CD8-positive, alpha-beta memory T cell (primary cell): ENCODE measurements around the gene VGLL4. TPM values are rescaled to one million over a fixed set of nuclear protein-coding genes. Genes with fewer than 3 reads are reported as not detected.
"Not testable (repeated sequence)": the region's sequence is repeated elsewhere in the genome, so short reads cannot be mapped to it uniquely, and the experiment has no call there.

ENCODE experiments used
- CTCF ChIA-PET: fragments of 350-600 bp; sonication (Branson Sonifier 250); formaldehyde crosslinking; loops from one replicate; lab custom pipeline; 2021; ENCODE audit warnings: antibody characterized with exemption; lab: Charles Lee
- POLR2A ChIA-PET: fragments of 350-600 bp; sonication (Branson Sonifier 250); formaldehyde crosslinking; loops from one replicate; lab custom pipeline; 2021; ENCODE audit warnings: antibody characterized with exemption; lab: Charles Lee
- DNase-seq, 5 donors: peaks; one replicate each; pipeline versions ENCODE4 v3.0.0 to v3.0.0-alpha.2; 2020 to 2022; ENCODE audit warnings: mixed read lengths in 1 of 5
- H3K27ac ChIP-seq: one replicate; pipeline ENCODE4 v1.7.0; 2013; ENCODE audit warnings: low read depth, mild to moderate bottlenecking, low read length, moderate library complexity
- H3K27me3 ChIP-seq: 2 replicates; pipeline ENCODE4 v1.7.0; 2013; ENCODE audit warnings: low read length, mild to moderate bottlenecking; ENCODE audit not compliant: insufficient read depth, poor library complexity, severe bottlenecking
- H3K36me3 ChIP-seq: 2 replicates; pipeline ENCODE4 v1.7.0; 2013; ENCODE audit warnings: mild to moderate bottlenecking, low read length, moderate library complexity; ENCODE audit not compliant: insufficient read depth
- H3K4me1 ChIP-seq: 2 replicates; pipeline ENCODE4 v1.7.0; 2013; ENCODE audit warnings: mild to moderate bottlenecking, low read length, moderate library complexity; ENCODE audit not compliant: insufficient read depth
- H3K4me3 ChIP-seq: 2 replicates; pipeline ENCODE4 v1.7.0; 2013; ENCODE audit warnings: mild to moderate bottlenecking, low read length
- H3K9me3 ChIP-seq: 2 replicates; pipeline ENCODE4 v1.7.0; 2013; ENCODE audit warnings: mild to moderate bottlenecking, low read length
- H3K27ac Mint-ChIP-seq, 8 donors: one replicate each; pipeline ENCODE4 v1.8.0; 2020 to 2021; ENCODE audit warnings: mixed read lengths in 8 of 8, mild to moderate bottlenecking in 6 of 8, inconsistent platforms in 3 of 8, moderate library complexity in 3 of 8
- H3K27me3 Mint-ChIP-seq, 2 donors: one replicate each; pipeline ENCODE4 v1.8.0; 2020 to 2021; ENCODE audit warnings: mixed read lengths in 2 of 2, mild to moderate bottlenecking in 1 of 2, moderate library complexity in 1 of 2
- H3K36me3 Mint-ChIP-seq, 3 donors: one replicate each; pipeline ENCODE4 v1.8.0; 2020 to 2021; ENCODE audit warnings: mixed read lengths in 3 of 3, inconsistent platforms in 1 of 3, mild to moderate bottlenecking in 1 of 3
- H3K4me1 Mint-ChIP-seq, 3 donors: one replicate each; pipeline ENCODE4 v1.8.0; 2020 to 2021; ENCODE audit warnings: mixed read lengths in 3 of 3, inconsistent platforms in 1 of 3, mild to moderate bottlenecking in 1 of 3
- H3K4me3 Mint-ChIP-seq, 7 donors: one replicate each; pipeline ENCODE4 v1.8.0; 2020 to 2021; ENCODE audit warnings: mixed read lengths in 7 of 7, mild to moderate bottlenecking in 6 of 7, moderate library complexity in 4 of 7, inconsistent platforms in 2 of 7
- H3K9me3 Mint-ChIP-seq, 5 donors: one replicate each; pipeline ENCODE4 v1.8.0; 2020 to 2022; ENCODE audit warnings: mixed read lengths in 5 of 5, mild to moderate bottlenecking in 3 of 5, moderate library complexity in 2 of 5, inconsistent platforms in 1 of 5
- polyA plus RNA-seq: library from polyadenylated mRNA; unstranded; fragments of 300-500 nt; fragmentation: Illumina TruSeq; gene quantifications from one replicate; pipeline ENCODE4 v1.2.3, GENCODE V29; 2021
- total RNA-seq, 2 experiments: library from RNA; stranded (reverse); gene quantifications; one replicate each; pipeline ENCODE4 v1.2.3, GENCODE V29; 2021

Gene VGLL4
- total and polyA plus RNA-seq, 3 experiments from 2014 or later, result 29.9 to 40.5 (median 37.7) TPM

- CTCF ChIA-PET, result interaction anchor here (0.8 kb wide), 1 partner anchor 48 kb away, joined by 3 read pairs; no protein-coding TSS in a partner anchor
- DNase-seq, result no peak
- no peak overlapping the region for H3K4me3 ChIP-seq
- no peaks in the 10 kb centered on the region for H3K27me3 Mint-ChIP-seq
- peaks cover 16% of the 10 kb centered on the region for H3K36me3 ChIP-seq
- peaks cover 4% of the 10 kb centered on the region for H3K4me1 ChIP-seq
- peak overlapping the region in 3 of 8 donors; percentile 11 to 26 (median 11) for H3K27ac Mint-ChIP-seq
- no peaks in the 10 kb centered on the region for H3K9me3 Mint-ChIP-seq
- H3K4me3 Mint-ChIP-seq, result no peak overlapping the region
- no peaks in the 10 kb centered on the region for H3K9me3 ChIP-seq
- peaks cover 41 to 63% (median 46%) of the 10 kb centered on the region in 3 donors for H3K4me1 Mint-ChIP-seq
- no peaks in the 10 kb centered on the region for H3K27me3 ChIP-seq
- POLR2A ChIA-PET, result no interaction called here
- no peak overlapping the region for H3K27ac ChIP-seq
- peaks cover 17 to 53% (median 23%) of the 10 kb centered on the region in 3 donors for H3K36me3 Mint-ChIP-seq
Observed at GRCh38 chr3:11602886-11603527, 40.7 kb downstream of the VGLL4 start.

GRCh38 chr3:11602239-11602840 lies 41.4 kb downstream of the VGLL4 start:
- H3K9me3 Mint-ChIP-seq, result no peaks in the 10 kb centered on the region
- ChIA-PET POLR2A (no interaction called here), CTCF (interaction anchor here (0.8 kb wide), 1 partner anchor 49 kb away, joined by 3 read pairs; no protein-coding TSS in a partner anchor)
- peaks cover 16% of the 10 kb centered on the region for H3K36me3 ChIP-seq
- peaks cover 41 to 65% (median 51%) of the 10 kb centered on the region in 3 donors for H3K4me1 Mint-ChIP-seq
- H3K27ac ChIP-seq, result peak overlapping the region; percentile 21
- H3K4me1 ChIP-seq, result no peaks in the 10 kb centered on the region
- H3K27ac Mint-ChIP-seq, result peak overlapping the region in 3 of 8 donors; percentile 9 to 74 (median 66)
- H3K27me3 Mint-ChIP-seq, result no peaks in the 10 kb centered on the region
- H3K27me3 ChIP-seq, result no peaks in the 10 kb centered on the region
- H3K4me3 Mint-ChIP-seq, result no peak overlapping the region
- peaks cover 17 to 59% (median 26%) of the 10 kb centered on the region in 3 donors for H3K36me3 Mint-ChIP-seq
- no peak for DNase-seq
- no peak overlapping the region for H3K4me3 ChIP-seq
- no peaks in the 10 kb centered on the region for H3K9me3 ChIP-seq

GRCh38 chr3:11601446-11602238 lies 42.1 kb downstream of the VGLL4 start:
- H3K27me3 Mint-ChIP-seq, result no peaks in the 10 kb centered on the region
- Histone ChIP-seq H3K4me1 (no peaks in the 10 kb centered on the region), H3K27ac (peak overlapping the region; percentile 21), H3K9me3 (no peaks in the 10 kb centered on the region), H3K4me3 (no peak overlapping the region), H3K36me3 (peaks cover 16% of the 10 kb centered on the region), H3K27me3 (no peaks in the 10 kb centered on the region)
- no peak for DNase-seq
- H3K9me3 Mint-ChIP-seq, result no peaks in the 10 kb centered on the region
- no peak overlapping the region for H3K4me3 Mint-ChIP-seq
- H3K27ac Mint-ChIP-seq, result peak overlapping the region in 4 of 8 donors; percentile 9 to 74 (median 38)
- peaks cover 35 to 58% (median 51%) of the 10 kb centered on the region in 3 donors for H3K4me1 Mint-ChIP-seq
- ChIA-PET POLR2A (no interaction called here), CTCF (no interaction called here)
- peaks cover 21 to 58% (median 30%) of the 10 kb centered on the region in 3 donors for H3K36me3 Mint-ChIP-seq

DNA sequence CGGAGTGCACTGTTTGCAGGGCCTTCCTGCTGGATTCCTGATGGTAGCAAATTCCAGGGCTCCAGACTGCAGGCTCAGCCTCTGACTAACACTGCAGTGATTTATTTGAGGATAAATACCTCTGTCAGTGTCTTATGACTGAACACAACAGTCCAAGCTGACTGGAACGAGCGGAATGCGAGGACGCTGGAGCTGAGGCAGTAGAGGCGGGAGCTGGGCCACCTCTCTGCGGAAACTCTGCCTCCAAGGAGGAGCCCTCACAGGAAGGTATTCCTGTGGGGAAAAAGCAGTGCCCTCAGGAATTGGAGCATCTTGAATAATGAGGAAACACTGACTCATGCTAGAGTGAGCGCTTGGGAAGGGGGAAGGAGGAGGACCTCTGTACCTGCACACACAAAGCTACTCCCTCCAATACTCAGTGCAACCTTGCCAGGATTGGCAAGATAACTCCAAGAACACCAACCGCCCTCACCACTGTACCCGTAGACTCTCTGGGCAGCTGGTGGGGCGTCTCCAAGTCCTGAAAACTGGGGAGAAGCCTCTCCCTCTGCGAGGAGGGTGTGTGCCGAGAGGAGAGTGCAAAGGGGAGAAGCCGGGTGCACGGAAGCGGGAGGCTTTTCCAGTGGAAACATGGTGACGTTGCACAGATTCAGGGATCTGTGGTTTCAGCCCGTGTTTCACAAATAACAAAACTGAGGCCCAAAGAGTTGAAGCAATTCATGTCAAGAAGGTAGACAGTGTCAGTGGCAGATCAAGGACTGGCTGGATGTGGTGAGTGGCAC lies 43.0 kb downstream of the VGLL4 start:
- Histone ChIP-seq H3K27me3 (no peaks in the 10 kb centered on the region), H3K4me3 (no peak overlapping the region), H3K27ac (no peak overlapping the region), H3K9me3 (no peaks in the 10 kb centered on the region), H3K4me1 (no peaks in the 10 kb centered on the region), H3K36me3 (peaks cover 16% of the 10 kb centered on the region)
- H3K27ac Mint-ChIP-seq, result peak overlapping the region in 1 of 8 donors; percentile 63
- no peaks in the 10 kb centered on the region for H3K27me3 Mint-ChIP-seq
- no peaks in the 10 kb centered on the region for H3K9me3 Mint-ChIP-seq
- H3K4me3 Mint-ChIP-seq, result no peak overlapping the region
- no peak for DNase-seq
- peaks cover 27 to 61% (median 33%) of the 10 kb centered on the region in 3 donors for H3K36me3 Mint-ChIP-seq
- peaks cover 26 to 52% (median 41%) of the 10 kb centered on the region in 3 donors for H3K4me1 Mint-ChIP-seq
- POLR2A ChIA-PET, result no interaction called here
- CTCF ChIA-PET, result no interaction called here

- Mint-ChIP-seq H3K27ac (no peak overlapping the region), H3K9me3 (peaks cover 0 to 3% (median 0%) of the 10 kb centered on the region in 5 donors), H3K36me3 (peaks cover 32 to 65% (median 36%) of the 10 kb centered on the region in 3 donors), H3K4me1 (peaks cover 28 to 52% (median 41%) of the 10 kb centered on the region in 3 donors), H3K27me3 (no peaks in the 10 kb centered on the region), H3K4me3 (no peak overlapping the region)
- H3K4me1 ChIP-seq, result no peaks in the 10 kb centered on the region
- ChIA-PET POLR2A (no interaction called here), CTCF (interaction anchor here (1.1 kb wide), 1 partner anchor 33 kb away, joined by 3 read pairs; no protein-coding TSS in a partner anchor)
- no peak overlapping the region for H3K4me3 ChIP-seq
- no peak overlapping the region for H3K27ac ChIP-seq
- no peaks in the 10 kb centered on the region for H3K27me3 ChIP-seq
- no peak for DNase-seq
- no peaks in the 10 kb centered on the region for H3K9me3 ChIP-seq
- H3K36me3 ChIP-seq, result peaks cover 14% of the 10 kb centered on the region
Observed at GRCh38 chr3:11596387-11596786, 47.3 kb downstream of the VGLL4 start.

- peak overlapping the region in 2 of 8 donors; percentile 63 to 74 for H3K27ac Mint-ChIP-seq
- H3K27me3 Mint-ChIP-seq, H3K27me3 ChIP-seq, DNase-seq, H3K4me3 ChIP-seq, POLR2A ChIA-PET, H3K4me1 ChIP-seq, CTCF ChIA-PET, H3K9me3 Mint-ChIP-seq, H3K9me3 ChIP-seq, H3K27ac ChIP-seq, H3K36me3 ChIP-seq, H3K4me3 Mint-ChIP-seq: not testable (repeated sequence)
- H3K36me3 Mint-ChIP-seq, result peaks cover 22 to 59% (median 31%) of the 10 kb centered on the region in 3 donors
- peaks cover 37 to 62% (median 54%) of the 10 kb centered on the region in 3 donors for H3K4me1 Mint-ChIP-seq
Observed at GRCh38 chr3:11595024-11595423, 48.7 kb downstream of the VGLL4 start.

- DNase-seq, result no peak
- Histone ChIP-seq H3K27me3 (no peaks in the 10 kb centered on the region), H3K27ac (no peak overlapping the region), H3K4me1 (no peaks in the 10 kb centered on the region), H3K9me3 (no peaks in the 10 kb centered on the region), H3K36me3 (no peaks in the 10 kb centered on the region), H3K4me3 (no peak overlapping the region)
- peak overlapping the region in 2 of 8 donors; percentile 18 to 88 for H3K27ac Mint-ChIP-seq
- ChIA-PET CTCF (no interaction called here), POLR2A (no interaction called here)
- peaks cover 21 to 57% (median 24%) of the 10 kb centered on the region in 3 donors for H3K36me3 Mint-ChIP-seq
- peaks cover 0 to 3% (median 0%) of the 10 kb centered on the region in 5 donors for H3K9me3 Mint-ChIP-seq
- H3K4me1 Mint-ChIP-seq, result peaks cover 43 to 71% (median 58%) of the 10 kb centered on the region in 3 donors
- H3K27me3 Mint-ChIP-seq, result peaks cover 0 to 2% of the 10 kb centered on the region in 2 donors
- H3K4me3 Mint-ChIP-seq, result no peak overlapping the region
Observed at GRCh38 chr3:11593318-11594034, 50.2 kb downstream of the VGLL4 start.
